Measurements from ENCODE around the gene BICRAL. TPM values are rescaled to one million over a fixed set of nuclear protein-coding genes. Genes with fewer than 3 reads are reported as not detected.
A peak's percentile ranks its signal among the peaks of the same experiment; 100 is the strongest.
"Not testable (repeated sequence)": the region's sequence is repeated elsewhere in the genome, so short reads cannot be mapped to it uniquely, and the experiment has no call there.

The BICRAL gene
- total RNA-seq, 3 donors from 2014 or later = 7.6 to 8.5 (median 8.2) TPM

DNA sequence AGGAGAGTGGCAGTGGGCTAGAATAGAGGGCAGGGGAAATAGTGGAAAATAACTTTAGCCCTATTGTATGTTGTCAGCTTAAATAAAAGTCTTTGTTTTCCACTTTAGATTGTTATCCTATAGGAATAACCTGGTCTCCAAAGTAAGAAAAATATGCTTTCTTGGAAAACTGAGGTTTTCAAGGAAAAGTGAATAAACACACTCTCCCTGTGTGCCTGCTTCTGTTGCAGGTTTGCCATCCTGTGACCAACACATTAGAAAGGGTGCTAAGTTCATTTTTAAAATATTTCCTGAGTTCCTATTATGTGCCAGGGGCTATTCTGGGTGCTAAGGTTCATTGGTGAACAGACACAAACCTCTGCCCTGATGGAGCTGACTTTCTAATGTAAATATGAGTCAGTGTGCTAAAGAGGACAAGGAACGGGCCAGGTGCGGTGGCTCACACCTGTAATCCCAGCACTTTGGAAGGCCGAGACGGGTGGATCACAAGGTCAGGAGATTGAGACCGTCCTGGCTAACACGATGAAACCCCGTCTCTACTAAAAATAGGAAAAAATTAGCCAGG lies 23.5 kb downstream of the BICRAL start:
- Mint-ChIP-seq H3K36me3 (ENCODE audit: insufficient read depth) (peaks cover 6% of the 10 kb centered on the region), H3K4me3 (no peak overlapping the region), H3K4me1 (ENCODE audit: low read depth) (peaks cover 11% of the 10 kb centered on the region), H3K27me3 (ENCODE audit: low read depth) (no peaks in the 10 kb centered on the region), H3K9me3 (no peaks in the 10 kb centered on the region)
- ATAC-seq (no peak), DNase-seq (no peak)

DNA sequence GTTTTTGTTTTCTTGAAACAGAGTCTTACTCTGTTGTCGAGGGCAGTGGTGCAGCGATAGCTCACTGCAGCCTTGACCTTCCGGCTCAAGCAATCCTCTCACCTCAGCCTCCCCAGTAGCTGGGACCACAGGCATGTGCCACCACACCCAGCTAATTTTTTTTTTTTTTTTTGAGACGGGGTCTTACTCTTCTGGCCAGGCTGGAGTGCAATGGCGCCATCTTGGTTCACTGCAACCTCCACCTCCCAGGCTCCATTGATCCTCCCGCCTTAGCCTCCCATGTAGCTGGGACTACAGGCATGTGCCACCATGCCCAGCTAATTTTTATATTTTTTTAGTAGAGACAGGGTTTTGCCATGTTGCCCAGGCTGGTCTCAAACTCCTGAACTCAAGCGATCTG lies 24.5 kb downstream of the BICRAL start:
- not testable (repeated sequence) for ATAC-seq, H3K9me3 Mint-ChIP-seq

DNA sequence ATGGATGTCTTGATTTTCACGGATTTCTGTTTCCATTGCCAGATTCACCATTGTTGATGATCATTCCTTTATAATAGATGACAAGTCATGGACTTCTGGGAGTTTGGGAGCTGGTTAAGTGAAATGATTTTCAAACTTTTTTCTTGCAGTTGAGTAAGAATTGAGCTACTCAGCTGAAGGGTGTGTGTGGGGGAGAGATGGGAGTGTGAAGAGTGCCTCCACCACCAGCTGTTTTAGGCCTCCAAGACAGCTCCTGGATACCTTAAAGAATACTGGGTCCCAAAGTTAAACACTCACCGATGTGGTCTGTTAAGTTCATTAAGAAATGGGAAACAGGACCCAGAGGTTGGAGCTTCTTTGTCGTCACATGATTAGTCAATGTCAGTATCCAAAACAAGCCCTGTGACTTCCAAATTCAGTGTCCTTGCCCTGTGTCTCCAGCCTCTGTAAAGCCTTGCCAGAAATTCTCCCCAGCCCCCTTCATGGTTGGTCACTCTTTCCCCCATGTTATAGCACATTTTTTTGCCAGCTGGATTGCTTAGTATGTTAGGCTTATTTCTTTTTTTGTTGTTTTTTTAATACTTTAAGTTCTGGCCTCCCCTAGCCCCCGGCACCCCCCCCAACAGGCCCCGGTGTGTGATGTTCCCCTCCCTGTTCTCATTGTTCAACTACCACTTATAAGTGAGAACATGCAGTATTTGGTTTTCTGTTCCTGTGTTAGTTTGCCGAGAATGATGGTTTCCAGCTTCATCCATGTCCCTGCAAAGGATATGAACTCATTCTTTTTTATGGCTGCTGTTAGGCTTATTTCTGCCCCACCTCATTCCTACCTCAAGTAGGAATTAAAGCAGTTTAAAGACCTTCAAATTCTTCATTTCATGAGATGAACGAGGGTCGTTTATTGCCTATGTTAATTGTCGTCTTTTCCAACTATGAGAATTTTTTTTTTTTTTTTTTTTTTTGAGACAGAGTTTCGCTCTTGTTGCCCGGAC lies 26.9 kb downstream of the BICRAL start:
- ATAC-seq = no peak
- H3K36me3 Mint-ChIP-seq (ENCODE audit: insufficient read depth) = peaks cover 6% of the 10 kb centered on the region
- no peaks in the 10 kb centered on the region for H3K27me3 Mint-ChIP-seq (ENCODE audit: low read depth)
- no peaks in the 10 kb centered on the region for H3K9me3 Mint-ChIP-seq
- H3K4me3 Mint-ChIP-seq = no peak overlapping the region
- peaks cover 16% of the 10 kb centered on the region for H3K4me1 Mint-ChIP-seq (ENCODE audit: low read depth)
- DNase-seq = no peak

More for the DNA sequence above, 24.5 kb downstream of the BICRAL start:
- H3K4me1 Mint-ChIP-seq (ENCODE audit: low read depth) = peaks cover 11% of the 10 kb centered on the region
- not testable (repeated sequence) for H3K36me3 Mint-ChIP-seq (ENCODE audit: insufficient read depth); DNase-seq; H3K4me3 Mint-ChIP-seq; H3K27me3 Mint-ChIP-seq (ENCODE audit: low read depth)

GRCh38 chr6:42813074-42813645 lies 31.3 kb downstream of the BICRAL start:
- H3K27me3 Mint-ChIP-seq (ENCODE audit: low read depth) = no peaks in the 10 kb centered on the region
- no peaks in the 10 kb centered on the region for H3K9me3 Mint-ChIP-seq
- peak overlapping the region; percentile 31 for H3K4me3 Mint-ChIP-seq
- DNase-seq = no peak
- H3K4me1 Mint-ChIP-seq (ENCODE audit: low read depth) = peaks cover 20% of the 10 kb centered on the region
- ATAC-seq = no peak
- H3K36me3 Mint-ChIP-seq (ENCODE audit: insufficient read depth) = peaks cover 4% of the 10 kb centered on the region

DNA sequence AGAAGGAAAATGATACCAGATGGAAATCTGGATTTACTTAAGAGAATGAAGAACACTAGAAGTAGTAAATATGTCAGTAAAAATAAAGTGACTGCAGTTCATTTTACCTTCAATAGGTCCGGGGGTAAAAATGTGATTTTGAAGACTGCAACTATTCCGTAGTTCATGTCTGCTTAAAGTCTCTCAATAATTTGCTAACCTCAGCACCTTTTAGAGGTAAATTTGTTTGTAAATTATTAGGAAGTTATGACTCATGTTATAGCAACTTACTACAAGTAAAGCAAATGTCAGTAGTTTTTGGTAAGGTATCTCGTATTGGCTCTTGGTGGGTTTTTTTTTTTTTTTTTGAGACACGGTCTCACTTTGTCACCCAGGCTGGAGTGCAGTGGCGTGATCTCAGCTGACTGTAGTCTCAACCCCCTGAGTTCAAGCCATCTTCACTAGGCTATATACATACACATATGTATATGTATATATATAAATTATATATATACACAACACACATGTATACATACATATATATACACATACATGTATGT lies 32.1 kb downstream of the BICRAL start:
- DNase-seq (no peak), ATAC-seq (no peak)
- H3K4me1 Mint-ChIP-seq (ENCODE audit: low read depth) = peaks cover 26% of the 10 kb centered on the region
- H3K36me3 Mint-ChIP-seq (ENCODE audit: insufficient read depth) = no peaks in the 10 kb centered on the region
- H3K9me3 Mint-ChIP-seq = no peaks in the 10 kb centered on the region
- H3K4me3 Mint-ChIP-seq = no peak overlapping the region
- no peaks in the 10 kb centered on the region for H3K27me3 Mint-ChIP-seq (ENCODE audit: low read depth)

- not testable (repeated sequence) for ATAC-seq; H3K27me3 Mint-ChIP-seq (ENCODE audit: low read depth); H3K36me3 Mint-ChIP-seq (ENCODE audit: insufficient read depth); H3K9me3 Mint-ChIP-seq; DNase-seq; H3K4me3 Mint-ChIP-seq
- H3K4me1 Mint-ChIP-seq (ENCODE audit: low read depth) = peaks cover 39% of the 10 kb centered on the region
These were observed 33.9 kb downstream of the BICRAL start for GRCh38 chr6:42815726-42816125.

DNA sequence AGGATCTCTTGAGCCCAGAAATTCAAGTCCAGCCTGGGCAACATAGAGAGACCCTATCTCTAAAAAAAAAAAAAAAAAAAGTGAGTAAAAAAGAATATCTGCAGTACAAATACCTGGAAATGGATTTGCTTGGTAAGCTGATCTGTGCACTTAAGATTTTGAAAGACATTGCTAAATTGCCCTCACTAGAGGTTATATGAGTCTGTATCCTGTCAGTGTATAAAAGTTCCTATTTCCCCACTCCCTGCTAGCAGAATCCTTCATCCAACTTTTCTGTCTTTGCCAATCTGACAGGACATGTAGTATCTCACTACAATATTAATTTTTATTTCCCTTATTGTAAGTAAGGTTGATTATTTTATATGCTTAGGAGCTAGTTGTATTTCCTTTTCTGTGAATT lies 36.1 kb downstream of the BICRAL start:
- no peak for ATAC-seq
- Mint-ChIP-seq H3K4me3 (no peak overlapping the region), H3K9me3 (no peaks in the 10 kb centered on the region), H3K36me3 (ENCODE audit: insufficient read depth) (peaks cover 1% of the 10 kb centered on the region), H3K4me1 (ENCODE audit: low read depth) (peaks cover 41% of the 10 kb centered on the region), H3K27me3 (ENCODE audit: low read depth) (no peaks in the 10 kb centered on the region)
- DNase-seq = no peak

DNA sequence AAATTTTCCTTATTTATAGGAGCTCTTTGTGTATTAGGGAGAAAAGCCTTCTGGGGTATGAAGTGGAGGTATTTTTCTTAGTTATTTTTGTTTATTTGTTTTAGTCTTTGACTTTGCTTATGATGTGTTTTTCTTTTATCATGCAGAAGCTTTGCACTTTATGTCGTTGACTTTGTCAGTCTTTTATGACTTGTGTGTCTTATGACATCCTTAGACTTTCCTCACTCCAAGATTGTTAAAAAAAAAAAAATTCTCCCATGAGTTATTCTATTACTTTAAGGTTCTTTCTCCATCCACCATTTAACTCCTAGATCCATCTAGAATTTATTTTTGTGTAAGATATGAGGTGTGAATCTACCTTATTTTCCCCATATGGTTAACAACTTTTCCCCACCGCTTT lies 36.6 kb downstream of the BICRAL start:
- Mint-ChIP-seq H3K9me3 (no peaks in the 10 kb centered on the region), H3K27me3 (ENCODE audit: low read depth) (no peaks in the 10 kb centered on the region), H3K4me3 (no peak overlapping the region), H3K4me1 (ENCODE audit: low read depth) (peaks cover 37% of the 10 kb centered on the region), H3K36me3 (ENCODE audit: insufficient read depth) (peaks cover 1% of the 10 kb centered on the region)
- DNase-seq = no peak
- no peak for ATAC-seq

DNA sequence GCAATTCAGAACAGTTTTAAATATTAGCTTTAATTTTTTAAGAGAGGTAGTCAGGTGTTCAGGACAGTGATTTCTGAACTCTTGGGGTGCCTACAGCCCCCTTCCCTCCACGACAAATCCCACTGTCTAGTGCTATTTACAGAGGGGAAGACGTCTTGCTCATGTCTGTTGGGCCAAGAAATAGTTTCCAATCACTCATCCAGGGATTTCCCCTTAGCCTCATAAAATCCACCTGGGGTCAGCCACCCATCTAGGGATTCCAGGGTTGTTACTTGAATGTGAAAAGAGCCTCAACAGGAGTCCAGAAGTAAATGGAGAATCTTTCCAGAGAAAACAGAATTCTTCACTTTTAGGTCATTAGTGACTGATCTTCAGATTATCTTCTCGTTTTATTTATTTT lies 37.0 kb downstream of the BICRAL start:
- Mint-ChIP-seq H3K4me3 (no peak overlapping the region), H3K9me3 (no peaks in the 10 kb centered on the region), H3K27me3 (ENCODE audit: low read depth) (no peaks in the 10 kb centered on the region), H3K36me3 (ENCODE audit: insufficient read depth) (peaks cover 1% of the 10 kb centered on the region), H3K4me1 (ENCODE audit: low read depth) (peaks cover 34% of the 10 kb centered on the region)
- ATAC-seq (no peak), DNase-seq (no peak)

- Mint-ChIP-seq H3K36me3 (ENCODE audit: insufficient read depth) (peaks cover 1% of the 10 kb centered on the region), H3K9me3 (no peaks in the 10 kb centered on the region), H3K27me3 (ENCODE audit: low read depth) (no peaks in the 10 kb centered on the region), H3K4me1 (ENCODE audit: low read depth) (peaks cover 29% of the 10 kb centered on the region), H3K4me3 (no peak overlapping the region)
- no peak for DNase-seq
- ATAC-seq = peak; percentile 78 to 81
These were observed 38.1 kb downstream of the BICRAL start for GRCh38 chr6:42819803-42820511.

DNA sequence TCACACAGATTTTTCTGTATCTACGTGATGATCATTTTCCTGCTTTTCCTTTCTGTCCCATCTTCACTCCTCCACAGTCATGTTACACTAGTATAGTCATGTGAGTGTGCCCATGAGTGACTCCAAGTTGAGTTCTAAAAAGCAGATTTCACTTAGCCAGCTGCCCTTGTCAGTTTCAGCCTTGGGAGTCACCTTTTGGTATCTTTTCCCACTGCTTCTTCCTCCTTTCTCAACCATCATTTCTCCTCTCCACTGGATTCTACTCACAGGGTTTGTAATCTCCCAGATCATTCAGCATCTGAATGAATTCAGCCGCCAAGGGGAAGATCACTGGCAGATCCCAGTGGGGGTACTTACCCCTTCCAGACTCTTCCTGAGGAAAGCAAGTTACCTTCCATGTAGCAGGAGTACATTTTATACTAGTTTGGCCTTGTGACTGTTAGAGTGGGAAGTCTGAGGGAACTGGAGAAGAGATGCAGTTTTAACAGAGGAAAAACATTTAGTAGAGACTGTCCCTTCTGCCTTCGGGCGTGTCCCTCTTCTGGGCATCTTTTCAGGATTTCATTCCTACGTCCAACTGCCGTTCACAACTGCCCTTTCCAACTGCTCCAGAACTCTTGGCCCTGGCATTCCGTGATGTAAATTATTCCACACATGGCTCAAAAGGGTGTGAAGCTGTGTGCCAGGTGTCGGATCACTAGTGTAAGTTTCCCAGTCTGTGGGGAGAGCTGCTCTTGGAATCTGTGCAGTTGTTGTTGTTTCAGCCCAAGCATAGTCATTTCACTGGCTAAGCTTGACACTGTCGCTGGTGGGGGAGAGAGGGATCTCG lies 38.9 kb downstream of the BICRAL start:
- Mint-ChIP-seq H3K27me3 (ENCODE audit: low read depth) (no peaks in the 10 kb centered on the region), H3K9me3 (no peaks in the 10 kb centered on the region), H3K36me3 (ENCODE audit: insufficient read depth) (peaks cover 1% of the 10 kb centered on the region), H3K4me1 (ENCODE audit: low read depth) (peaks cover 29% of the 10 kb centered on the region), H3K4me3 (no peak overlapping the region)
- DNase-seq (no peak), ATAC-seq (no peak)

- Mint-ChIP-seq H3K4me1 (ENCODE audit: low read depth) (peaks cover 29% of the 10 kb centered on the region), H3K27me3 (ENCODE audit: low read depth) (no peaks in the 10 kb centered on the region), H3K36me3 (ENCODE audit: insufficient read depth) (peaks cover 1% of the 10 kb centered on the region), H3K9me3 (no peaks in the 10 kb centered on the region), H3K4me3 (no peak overlapping the region)
- DNase-seq (no peak), ATAC-seq (no peak)
These were observed 39.5 kb downstream of the BICRAL start for GRCh38 chr6:42821341-42821668.

- Mint-ChIP-seq H3K4me1 (ENCODE audit: low read depth) (peaks cover 29% of the 10 kb centered on the region), H3K36me3 (ENCODE audit: insufficient read depth) (peaks cover 1% of the 10 kb centered on the region), H3K9me3 (no peaks in the 10 kb centered on the region), H3K27me3 (ENCODE audit: low read depth) (no peaks in the 10 kb centered on the region), H3K4me3 (no peak overlapping the region)
- ATAC-seq = no peak
- no peak for DNase-seq
These were observed 40.0 kb downstream of the BICRAL start for GRCh38 chr6:42821846-42822245.

All from activated T-cell treated with anti-CD3 and anti-CD28 coated beads, Interleukin-2, amount 50 U/mL, for 4 hours (primary cell).